ENCODE data around the gene ATP2C1. TPM values are rescaled to one million over a fixed set of nuclear protein-coding genes. Genes with fewer than 3 reads are reported as not detected.

The ATP2C1 gene, protein sequence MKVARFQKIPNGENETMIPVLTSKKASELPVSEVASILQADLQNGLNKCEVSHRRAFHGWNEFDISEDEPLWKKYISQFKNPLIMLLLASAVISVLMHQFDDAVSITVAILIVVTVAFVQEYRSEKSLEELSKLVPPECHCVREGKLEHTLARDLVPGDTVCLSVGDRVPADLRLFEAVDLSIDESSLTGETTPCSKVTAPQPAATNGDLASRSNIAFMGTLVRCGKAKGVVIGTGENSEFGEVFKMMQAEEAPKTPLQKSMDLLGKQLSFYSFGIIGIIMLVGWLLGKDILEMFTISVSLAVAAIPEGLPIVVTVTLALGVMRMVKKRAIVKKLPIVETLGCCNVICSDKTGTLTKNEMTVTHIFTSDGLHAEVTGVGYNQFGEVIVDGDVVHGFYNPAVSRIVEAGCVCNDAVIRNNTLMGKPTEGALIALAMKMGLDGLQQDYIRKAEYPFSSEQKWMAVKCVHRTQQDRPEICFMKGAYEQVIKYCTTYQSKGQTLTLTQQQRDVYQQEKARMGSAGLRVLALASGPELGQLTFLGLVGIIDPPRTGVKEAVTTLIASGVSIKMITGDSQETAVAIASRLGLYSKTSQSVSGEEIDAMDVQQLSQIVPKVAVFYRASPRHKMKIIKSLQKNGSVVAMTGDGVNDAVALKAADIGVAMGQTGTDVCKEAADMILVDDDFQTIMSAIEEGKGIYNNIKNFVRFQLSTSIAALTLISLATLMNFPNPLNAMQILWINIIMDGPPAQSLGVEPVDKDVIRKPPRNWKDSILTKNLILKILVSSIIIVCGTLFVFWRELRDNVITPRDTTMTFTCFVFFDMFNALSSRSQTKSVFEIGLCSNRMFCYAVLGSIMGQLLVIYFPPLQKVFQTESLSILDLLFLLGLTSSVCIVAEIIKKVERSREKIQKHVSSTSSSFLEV
- 207 TPM for total RNA-seq

DNA sequence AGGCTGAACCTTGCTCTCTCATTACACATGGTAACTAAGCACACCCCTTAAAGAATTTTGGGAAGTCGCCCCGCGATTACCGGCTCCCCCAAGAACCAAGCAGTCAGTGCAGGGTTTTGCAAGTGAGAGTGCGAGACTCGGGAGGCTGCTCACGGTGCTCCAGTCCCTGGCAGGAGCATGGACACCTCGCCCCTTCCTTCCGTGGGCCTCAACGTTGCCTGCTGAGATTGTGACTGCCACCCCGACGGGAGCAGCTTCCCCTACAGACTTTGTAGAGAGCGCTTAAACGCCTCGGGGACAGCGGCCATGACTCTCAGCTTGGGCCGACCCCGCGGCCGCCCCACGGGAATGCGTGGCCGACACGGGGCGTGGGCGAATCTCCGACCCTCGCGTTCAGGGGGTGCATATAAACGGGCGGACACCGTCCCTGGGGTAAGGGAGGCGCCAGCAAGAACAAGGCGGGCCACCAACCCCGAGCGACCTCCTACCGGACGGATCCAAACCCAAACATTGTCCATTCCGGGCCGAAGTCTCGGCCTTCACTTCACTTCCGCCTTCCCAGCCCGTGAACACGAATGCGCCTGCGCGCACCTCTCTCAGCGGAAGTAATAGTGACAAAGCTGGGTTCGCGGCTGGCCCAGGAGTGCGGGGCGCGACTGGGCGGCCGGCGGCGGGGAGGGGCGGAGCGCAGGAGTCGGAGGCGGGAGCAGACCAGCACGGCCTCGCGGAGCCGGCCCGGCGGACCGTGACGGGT is at the start of gene ATP2C1:
TSS of gene ATP2C1 (plus strand) at position 709 of the 754 bp plus-strand sequence. CDS start 686 bp downstream, outside the sequence.

DNA sequence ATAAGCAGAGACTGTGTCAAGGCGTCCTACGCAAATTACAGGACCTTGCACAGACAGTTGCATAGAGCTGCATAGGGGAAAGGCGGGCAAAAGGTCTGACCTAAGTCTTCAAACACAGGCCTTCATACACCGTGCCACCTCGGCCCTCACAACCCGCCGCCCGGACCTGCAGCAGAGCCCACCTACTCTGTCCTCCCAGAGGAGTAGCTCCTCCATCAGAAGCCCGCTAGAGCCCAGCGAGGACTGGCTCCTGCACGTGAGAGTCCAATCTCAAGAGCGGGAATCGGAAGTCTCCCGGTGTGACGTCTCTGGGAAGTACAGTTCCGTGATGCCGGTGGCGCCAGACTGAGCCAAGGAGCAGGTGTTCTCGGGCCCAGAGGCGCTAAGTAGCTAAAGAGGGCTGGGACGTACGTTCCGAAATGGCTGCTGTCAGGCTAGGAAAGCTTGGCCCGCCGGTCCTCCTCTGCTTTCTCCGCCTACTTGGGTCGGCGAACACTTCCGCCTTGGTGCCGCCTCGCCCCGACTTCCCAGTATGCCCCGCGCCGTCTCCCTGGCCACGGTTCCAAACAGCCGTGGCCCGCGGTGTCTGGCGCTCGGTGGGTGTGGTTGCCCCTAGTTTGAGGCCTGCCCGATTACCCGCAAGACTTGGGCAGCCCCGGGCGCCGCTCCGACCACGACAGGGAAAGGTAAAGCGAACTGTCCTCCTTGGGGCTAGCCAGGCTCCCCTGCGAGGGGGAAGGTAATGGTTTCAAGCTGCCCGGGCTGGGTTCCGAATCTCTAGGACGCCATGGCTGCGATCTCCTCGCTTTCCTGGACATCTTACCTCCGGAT is 132.7 kb downstream of the ATP2C1 start, which contains the start of the genes ASTE1 and NEK11:
TSS of gene ASTE1 (minus strand) at position 505 of the 831 bp plus-strand sequence. CDS start 1,519 bp downstream, outside the sequence.
TSS of gene NEK11 (plus strand) at position 557 of the 831 bp plus-strand sequence. CDS start 2,832 bp downstream, outside the sequence.

Small RNA genes lying within 50 kb of the gene (small RNA-seq; reads per million reads assigned to genes)
- not detected for gene RF00019 (ENCODE audit: low replicate concordance)

Other genes with a start within 250 kb of the ATP2C1 start
- 36.0 TPM for gene PIK3R4, start 147.3 kb upstream of the ATP2C1 start, total RNA-seq
- 16.0 TPM for gene ASTE1, start 132.7 kb downstream of the ATP2C1 start, total RNA-seq
- gene NEK11, start 132.8 kb downstream of the ATP2C1 start, total RNA-seq = 31.3 TPM

All from parietal lobe (tissue), 2 donors.